WI38 (cell line): ENCODE measurements around the gene KRT74.

Experiments used
- H3K4me3 ChIP-seq: 2 replicates; pipeline ENCODE4 v1.5.1; 2011; ENCODE audit warnings: low read depth, mild to moderate bottlenecking, control low read depth, low read length
- TF ChIP-seq, protein P1 (sequence below): IDR thresholded peaks from 2 replicates; pipeline ENCODE4 v1.5.1; 2012; ENCODE audit warnings: low read depth, mild to moderate bottlenecking, control low read depth, low read length

KRT74 gene

DNA sequence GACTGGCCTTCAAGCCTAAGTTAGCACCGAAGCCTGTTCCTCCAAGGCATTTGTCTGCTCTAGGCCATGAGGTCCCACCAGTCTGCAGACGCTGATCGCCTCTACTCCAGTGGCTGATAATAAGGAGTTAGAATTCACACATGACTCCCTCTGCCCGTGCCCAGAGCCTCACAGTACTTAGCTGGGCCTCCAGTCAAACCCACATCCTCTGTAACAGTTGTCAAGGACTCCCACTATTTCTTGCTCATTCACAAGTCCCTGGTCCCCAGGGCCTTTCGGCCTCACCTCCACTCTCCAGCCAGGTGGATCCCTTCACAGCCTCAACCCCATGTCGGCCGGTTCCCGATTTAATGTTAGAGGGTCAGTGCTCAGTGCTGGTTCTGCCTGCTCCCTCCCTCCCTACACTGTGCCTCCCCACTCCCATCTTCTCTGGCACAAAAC, 47.1 kb downstream of the KRT74 start:
- no peak overlapping the region for H3K4me3 ChIP-seq
- TF ChIP-seq, protein P1, sequence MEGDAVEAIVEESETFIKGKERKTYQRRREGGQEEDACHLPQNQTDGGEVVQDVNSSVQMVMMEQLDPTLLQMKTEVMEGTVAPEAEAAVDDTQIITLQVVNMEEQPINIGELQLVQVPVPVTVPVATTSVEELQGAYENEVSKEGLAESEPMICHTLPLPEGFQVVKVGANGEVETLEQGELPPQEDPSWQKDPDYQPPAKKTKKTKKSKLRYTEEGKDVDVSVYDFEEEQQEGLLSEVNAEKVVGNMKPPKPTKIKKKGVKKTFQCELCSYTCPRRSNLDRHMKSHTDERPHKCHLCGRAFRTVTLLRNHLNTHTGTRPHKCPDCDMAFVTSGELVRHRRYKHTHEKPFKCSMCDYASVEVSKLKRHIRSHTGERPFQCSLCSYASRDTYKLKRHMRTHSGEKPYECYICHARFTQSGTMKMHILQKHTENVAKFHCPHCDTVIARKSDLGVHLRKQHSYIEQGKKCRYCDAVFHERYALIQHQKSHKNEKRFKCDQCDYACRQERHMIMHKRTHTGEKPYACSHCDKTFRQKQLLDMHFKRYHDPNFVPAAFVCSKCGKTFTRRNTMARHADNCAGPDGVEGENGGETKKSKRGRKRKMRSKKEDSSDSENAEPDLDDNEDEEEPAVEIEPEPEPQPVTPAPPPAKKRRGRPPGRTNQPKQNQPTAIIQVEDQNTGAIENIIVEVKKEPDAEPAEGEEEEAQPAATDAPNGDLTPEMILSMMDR, result no peak

DNA sequence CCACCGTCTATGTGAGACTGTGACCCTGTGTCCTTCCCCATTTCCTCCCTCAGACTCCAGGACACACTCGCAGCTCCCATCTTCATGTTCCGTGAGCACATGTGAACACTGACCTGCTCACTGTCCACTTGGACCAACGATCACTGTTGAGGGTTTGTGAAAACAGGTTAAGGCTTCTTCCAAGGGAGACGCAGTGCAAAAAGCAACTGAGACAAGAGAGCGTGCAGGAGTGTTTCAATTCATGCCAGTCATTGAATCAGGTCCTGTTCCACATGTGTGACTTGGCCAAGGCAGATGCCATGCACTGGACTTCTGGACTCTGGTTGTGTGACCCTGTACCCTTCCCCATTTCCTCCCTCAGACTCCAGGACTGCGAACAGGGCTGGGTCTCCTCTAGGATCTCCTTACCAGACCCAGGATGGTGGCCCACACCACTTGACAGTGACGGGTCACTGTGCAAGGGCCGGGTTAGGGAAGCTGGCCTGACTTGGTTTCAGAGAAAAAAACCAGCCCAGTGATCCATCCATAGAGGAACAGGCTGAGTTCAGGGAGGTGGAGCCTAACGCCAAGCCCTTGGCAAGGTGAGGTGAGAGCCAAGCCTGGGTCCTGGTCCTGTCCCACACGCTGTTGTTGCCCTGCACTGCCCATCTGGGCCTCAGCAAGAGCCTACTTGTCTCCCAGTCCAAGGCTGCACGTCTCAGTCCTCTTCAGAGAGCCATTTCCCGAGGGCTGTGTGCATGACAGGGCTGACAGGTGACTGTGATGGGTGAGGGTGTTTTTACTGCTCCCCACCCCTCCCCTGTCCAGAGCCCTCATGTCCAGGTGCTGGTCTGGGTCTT, 47.8 kb downstream of the KRT74 start:
- H3K4me3 ChIP-seq, result no peak overlapping the region
- TF ChIP-seq, protein P1, result no peak

DNA sequence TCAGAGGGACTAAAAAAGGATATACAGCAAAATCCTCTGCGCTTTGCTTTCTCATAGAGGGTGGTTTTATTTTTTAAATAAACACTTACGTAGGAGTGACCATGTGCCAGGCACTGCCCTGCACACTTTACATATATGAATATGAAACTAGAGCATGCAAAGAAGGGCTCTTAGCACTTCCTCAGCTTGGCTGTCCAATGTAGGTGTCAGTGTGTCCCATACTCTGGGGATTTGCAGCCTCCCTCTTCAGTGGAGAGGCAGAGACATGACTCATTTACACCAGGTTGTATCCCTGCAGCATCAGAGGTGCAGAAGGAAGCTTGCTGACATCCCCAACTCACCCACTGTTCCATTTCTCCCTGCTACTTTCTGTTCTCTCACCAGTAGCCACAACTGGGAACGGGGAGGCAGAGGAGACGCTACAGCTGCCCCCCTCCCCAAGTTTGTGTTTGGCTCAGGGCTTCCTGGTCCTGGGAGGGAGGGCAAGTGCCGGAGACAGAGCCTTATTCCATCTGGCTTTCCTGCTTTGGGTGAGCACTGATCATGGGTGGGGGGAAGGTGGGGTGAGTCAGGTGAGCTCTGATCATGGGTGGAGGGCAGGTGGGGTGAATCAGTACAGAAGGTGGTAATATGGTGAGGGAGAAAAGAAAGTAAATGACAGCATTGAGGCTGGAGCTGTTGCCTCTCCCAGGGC, 48.6 kb downstream of the KRT74 start:
- TF ChIP-seq, protein P1, result no peak
- no peak overlapping the region for H3K4me3 ChIP-seq

DNA sequence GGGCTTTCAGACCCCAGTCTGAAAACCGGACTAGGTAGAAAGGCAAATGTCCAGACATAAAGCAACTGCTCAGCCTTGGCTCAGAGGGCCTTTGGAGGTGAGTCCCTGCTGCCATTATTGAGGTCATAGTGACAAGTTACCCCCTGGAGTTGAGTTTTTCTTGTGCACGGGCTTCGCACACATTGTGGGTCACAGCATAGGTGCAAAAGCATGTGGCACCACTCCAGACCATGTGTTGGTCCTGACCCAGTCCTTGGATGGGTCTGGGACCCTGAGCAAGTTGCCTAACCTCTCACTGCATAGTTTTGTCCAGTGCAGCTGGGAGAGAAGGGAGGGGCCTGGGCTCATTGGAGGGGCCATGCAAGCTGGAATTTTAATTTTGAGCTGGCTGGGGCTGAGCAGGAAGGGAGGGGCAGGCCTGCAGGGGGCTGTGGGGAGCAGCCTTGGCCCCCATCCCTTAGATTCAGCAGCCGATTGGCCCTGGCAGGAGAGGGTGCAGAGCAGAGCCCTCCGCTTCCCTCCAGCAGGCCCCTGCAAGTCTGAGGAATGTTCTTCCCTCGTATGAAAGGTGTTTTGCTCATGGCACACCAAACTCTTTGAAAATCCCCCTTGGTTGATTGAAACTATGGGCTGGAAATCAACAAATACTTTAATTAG, 49.3 kb downstream of the KRT74 start:
- TF ChIP-seq, protein P1, result no peak
- no peak overlapping the region for H3K4me3 ChIP-seq

DNA sequence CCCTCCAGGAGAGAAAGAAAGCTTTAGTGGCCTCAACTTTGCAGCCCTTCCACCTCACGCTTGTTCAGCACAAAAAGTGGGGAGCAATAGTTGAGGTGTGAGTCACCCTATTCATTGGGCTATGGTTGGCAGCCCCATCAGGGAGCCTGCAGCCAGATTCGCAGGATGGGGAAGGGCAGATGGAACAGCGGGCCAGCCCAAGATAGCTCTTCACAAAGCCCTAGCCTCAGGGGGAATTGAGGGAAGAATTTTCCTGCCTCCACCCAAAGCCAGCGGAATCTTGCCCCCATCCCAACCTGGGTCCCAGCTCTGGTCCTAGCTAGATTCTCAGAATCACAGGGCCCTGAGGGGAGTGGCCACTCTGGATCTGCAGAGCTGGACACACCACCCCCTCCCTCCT, 49.8 kb downstream of the KRT74 start:
- TF ChIP-seq, protein P1, result no peak
- no peak overlapping the region for H3K4me3 ChIP-seq

DNA sequence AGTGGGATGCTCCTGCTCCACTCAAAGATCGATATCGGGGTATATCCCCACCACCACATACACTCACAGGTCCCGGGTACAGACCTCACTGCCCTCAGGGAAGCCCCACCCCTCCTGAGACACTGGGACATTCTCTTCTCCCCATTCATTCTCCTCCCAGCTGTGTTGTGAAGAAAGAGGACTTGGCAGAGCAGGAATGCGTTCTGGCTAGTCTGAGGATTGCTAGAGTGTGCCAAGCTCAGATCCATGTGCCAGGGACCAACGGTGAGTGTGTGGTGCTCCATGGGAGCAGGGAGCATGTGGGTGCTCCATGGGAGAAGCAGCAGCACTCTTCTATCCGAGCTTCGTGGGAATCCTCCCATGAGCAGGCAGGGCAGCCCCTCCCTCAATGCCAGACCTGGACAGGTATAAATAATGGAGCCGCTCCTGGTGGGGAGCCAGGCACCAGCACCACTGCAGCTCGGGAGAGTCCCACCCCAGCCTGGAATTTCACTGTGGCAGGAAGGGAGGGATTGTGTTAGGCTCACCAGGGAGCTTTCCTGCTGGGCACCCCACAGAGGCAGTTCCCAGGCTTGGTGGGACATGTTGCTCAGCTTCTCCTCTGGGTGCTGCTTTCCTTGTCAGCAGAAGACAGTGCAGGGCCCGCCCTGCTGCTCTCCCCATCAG, 51.2 kb downstream of the KRT74 start:
- TF ChIP-seq, protein P1, result no peak
- H3K4me3 ChIP-seq, result no peak overlapping the region
